Neural progenitor cell (in vitro differentiated cells): ENCODE results near the gene RCC2.

Source experiments
- EZH2 ChIP-seq: fragments of 200-600 bp; sonication (generic); IDR thresholded peaks from 2 replicates; pipeline ENCODE4 v1.6.1; 2017; ENCODE audit warnings: antibody characterized with exemption, mild to moderate bottlenecking, moderate library complexity
- EZH2phosphoT487 ChIP-seq: fragments of 200-600 bp; sonication (generic); IDR thresholded peaks from 2 replicates; pipeline ENCODE4 v1.6.1; 2017; ENCODE audit warnings: antibody characterized with exemption
- TF ChIP-seq, protein P1 (sequence below): fragments of 200-600 bp; sonication (generic); IDR thresholded peaks from 2 replicates; pipeline ENCODE4 v1.5.1; 2017; ENCODE audit warnings: antibody characterized with exemption, mild to moderate bottlenecking

DNA sequence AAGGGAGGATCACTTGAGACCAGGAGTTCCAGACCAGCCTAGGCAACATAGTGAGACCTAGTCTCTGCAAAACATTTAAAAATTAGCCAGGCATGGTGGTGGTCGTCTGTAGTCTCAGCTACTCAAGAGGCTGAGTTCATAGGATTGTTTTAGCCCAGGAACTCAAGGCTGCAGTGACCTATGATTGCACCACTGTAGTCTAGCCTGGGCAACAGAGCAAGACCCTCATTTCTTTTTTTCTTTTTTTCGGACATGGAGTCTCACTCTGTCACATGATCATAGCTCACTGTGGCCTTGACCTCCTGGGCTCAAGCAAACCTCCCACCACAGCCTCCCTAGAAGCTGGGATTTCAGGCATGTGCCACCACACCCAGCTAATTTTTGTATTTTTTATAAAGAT, 31.9 kb upstream of the RCC2 start:
- TF ChIP-seq, protein P1, sequence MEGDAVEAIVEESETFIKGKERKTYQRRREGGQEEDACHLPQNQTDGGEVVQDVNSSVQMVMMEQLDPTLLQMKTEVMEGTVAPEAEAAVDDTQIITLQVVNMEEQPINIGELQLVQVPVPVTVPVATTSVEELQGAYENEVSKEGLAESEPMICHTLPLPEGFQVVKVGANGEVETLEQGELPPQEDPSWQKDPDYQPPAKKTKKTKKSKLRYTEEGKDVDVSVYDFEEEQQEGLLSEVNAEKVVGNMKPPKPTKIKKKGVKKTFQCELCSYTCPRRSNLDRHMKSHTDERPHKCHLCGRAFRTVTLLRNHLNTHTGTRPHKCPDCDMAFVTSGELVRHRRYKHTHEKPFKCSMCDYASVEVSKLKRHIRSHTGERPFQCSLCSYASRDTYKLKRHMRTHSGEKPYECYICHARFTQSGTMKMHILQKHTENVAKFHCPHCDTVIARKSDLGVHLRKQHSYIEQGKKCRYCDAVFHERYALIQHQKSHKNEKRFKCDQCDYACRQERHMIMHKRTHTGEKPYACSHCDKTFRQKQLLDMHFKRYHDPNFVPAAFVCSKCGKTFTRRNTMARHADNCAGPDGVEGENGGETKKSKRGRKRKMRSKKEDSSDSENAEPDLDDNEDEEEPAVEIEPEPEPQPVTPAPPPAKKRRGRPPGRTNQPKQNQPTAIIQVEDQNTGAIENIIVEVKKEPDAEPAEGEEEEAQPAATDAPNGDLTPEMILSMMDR: no peak
- TF ChIP-seq EZH2 (no peak), EZH2phosphoT487 (no peak)
